NT2/D1 (cell line): ENCODE data around the gene PHRF1.

Experiments
- DNase-seq: peaks from one replicate; pipeline ENCODE4 v3.0.0-alpha.2; 2011; ENCODE audit warnings: low read depth, low spot score
- H3K27me3 ChIP-seq: 2 replicates; pipeline ENCODE4 v1.6.0; 2011; ENCODE audit warnings: mild to moderate bottlenecking; ENCODE audit not compliant: insufficient read length, insufficient read depth
- H3K36me3 ChIP-seq: 2 replicates; pipeline ENCODE4 v1.6.1; 2011; ENCODE audit warnings: mild to moderate bottlenecking, low read length, mixed read lengths; ENCODE audit not compliant: insufficient read depth, insufficient read length
- H3K4me1 ChIP-seq: 2 replicates; pipeline ENCODE4 v1.5.1; 2011; ENCODE audit not compliant: insufficient read depth, insufficient read length
- H3K4me3 ChIP-seq: 2 replicates; pipeline ENCODE4 v1.5.1; 2011; ENCODE audit warnings: low read depth; ENCODE audit not compliant: insufficient read length
- H3K9ac ChIP-seq: 2 replicates; pipeline ENCODE4 v1.6.0; 2011; ENCODE audit warnings: low read depth; ENCODE audit not compliant: insufficient read length
- H3K9me3 ChIP-seq: 2 replicates; pipeline ENCODE4 v1.5.1; 2011; ENCODE audit warnings: mild to moderate bottlenecking, low read length; ENCODE audit not compliant: insufficient read depth
- SUZ12 ChIP-seq: IDR thresholded peaks from 2 replicates; pipeline ENCODE4 v1.6.1; 2011; ENCODE audit not compliant: insufficient read length, insufficient read depth; ENCODE audit errors: extremely low read depth
- YY1 ChIP-seq: IDR thresholded peaks from 2 replicates; pipeline ENCODE4 v1.6.1; 2011; ENCODE audit not compliant: insufficient read length, insufficient read depth
- ZNF274 ChIP-seq: IDR thresholded peaks from 2 replicates; pipeline ENCODE4 v1.6.1; 2011; ENCODE audit warnings: mild to moderate bottlenecking, low read depth, low read length

The PHRF1 gene

DNA sequence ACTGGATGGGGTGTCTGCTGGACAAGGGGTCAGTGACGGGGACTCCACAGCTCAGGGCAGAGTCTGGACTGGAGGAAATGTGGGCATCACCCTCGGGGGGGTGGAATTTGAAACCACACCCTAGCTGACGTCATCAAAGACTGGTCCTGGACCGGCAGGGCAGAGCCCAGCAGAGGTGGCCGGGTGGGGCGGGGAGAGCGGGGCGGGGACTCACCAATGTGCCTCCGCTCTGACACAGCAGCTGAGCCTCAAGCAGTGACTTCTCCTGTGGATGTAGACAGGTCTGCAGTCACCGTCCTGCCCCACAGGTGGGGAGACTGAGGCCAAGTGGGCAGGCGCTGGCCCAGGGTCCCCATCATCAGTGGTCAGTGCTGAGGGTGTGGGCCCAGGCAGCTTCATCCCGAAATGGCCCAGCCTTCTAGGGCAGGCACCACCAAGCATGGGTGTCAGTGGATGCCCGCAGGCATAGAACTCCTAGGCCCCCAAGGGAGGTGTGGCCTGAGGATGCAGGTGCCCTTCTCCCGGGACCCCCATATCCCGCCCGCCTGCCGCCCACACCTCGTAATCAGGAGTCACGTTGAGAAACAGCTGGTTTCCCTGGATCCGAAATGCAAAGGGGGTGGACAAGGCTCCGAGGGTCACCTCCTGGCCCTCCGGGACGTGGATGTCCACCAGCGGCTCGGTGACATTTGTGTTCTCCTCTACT, 47.9 kb downstream of the PHRF1 start:
- DNase-seq, result no peak
- Histone ChIP-seq H3K27me3 (no peaks in the 10 kb centered on the region), H3K4me1 (peaks cover 16% of the 10 kb centered on the region), H3K4me3 (no peak overlapping the region), H3K36me3 (peaks cover 52% of the 10 kb centered on the region), H3K9me3 (no peaks in the 10 kb centered on the region), H3K9ac (peak overlapping the region; percentile 4)
- no peak for TF ChIP-seq YY1
- TF ChIP-seq SUZ12, result no peak
- no peak for TF ChIP-seq ZNF274

DNA sequence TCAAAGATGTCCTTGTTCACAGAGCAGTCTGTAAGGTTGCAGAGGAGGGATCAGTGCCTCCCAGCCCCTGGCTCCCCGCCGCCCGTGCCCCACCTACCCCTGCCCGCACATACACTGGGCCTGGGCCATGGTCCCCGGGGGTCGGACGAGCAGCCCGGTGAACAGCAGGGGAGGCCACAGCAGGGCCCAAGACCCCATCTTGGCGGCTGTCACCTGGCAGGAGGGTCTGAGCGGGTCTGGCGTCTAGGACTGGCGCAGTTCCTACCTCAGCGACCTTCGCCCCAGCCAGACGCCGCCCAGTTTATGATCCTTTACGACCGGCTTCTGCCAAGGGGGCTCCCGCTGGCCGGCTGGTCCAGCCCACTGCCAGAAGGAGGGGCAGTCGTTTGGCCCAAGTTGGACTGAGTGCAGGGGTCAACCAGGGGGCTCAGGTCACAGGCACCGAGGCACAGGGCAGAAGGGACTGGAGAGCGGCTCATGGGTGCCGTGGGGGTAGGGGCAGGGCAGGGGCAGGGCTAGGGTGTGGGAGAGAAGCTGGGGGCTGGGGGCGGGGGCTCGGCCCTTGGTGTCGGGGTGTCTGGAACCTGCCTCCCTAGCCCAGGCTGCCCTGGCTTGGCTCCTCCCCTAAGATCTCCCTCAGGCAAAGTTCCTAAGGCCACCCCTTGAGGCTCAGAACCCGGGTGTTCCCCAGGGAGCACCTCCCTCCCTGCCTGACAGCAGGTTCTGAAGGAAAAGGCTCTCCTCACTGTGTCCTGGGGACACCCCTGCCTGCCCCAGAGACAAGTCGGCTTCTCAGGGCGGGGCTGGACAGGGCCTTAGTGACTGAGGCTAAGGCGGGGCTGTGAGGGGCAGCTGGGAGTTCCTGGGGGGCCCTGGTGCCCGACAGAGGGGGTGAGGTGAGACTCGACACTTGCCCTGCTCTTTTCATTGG, 48.7 kb downstream of the PHRF1 start, which contains the start of gene CDHR5:
TSS of gene CDHR5 (minus strand) at position 251 of the 931 bp plus-strand sequence. CDS start at position 198, 53 bp downstream.
- Histone ChIP-seq H3K4me1 (peaks cover 14% of the 10 kb centered on the region), H3K9ac (peak within 1 kb of the TSS; percentile 4), H3K27me3 (no peaks in the 10 kb centered on the region), H3K36me3 (peaks cover 49% of the 10 kb centered on the region), H3K4me3 (no peak within 1 kb of the TSS), H3K9me3 (no peaks in the 10 kb centered on the region)
- TF ChIP-seq YY1, result no peak
- no peak for DNase-seq

DNA sequence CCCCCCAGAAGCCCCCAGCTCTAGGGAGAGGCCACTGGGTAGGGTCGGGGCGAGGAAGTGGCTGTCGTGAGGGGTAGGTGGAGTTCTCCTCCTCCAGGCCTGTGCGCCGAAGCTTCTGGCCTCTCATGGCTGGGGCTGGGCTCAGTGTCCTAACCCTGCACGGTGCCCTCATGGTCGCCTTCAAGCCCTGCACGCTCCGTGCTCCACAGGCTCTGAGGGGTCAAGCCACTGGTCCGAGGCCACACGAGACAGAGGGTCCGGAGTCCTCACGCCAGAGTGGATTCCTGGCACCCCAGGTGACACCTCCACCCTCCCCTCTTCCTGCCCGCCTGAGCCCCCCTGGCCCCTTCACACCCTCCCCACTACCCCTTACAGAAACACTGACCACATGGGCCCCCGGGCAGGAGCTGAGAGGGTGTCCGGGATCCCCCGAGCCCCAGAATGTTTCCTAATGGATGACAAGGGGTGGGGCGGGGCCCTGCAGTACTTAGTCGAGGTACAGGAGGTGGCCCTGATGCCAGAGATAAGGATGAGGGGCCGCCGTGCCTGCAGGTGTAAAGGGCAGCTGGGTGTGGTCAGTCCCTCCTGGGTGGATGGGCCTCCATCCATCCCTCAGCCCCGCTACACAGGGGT, 49.5 kb downstream of the PHRF1 start:
- H3K9ac ChIP-seq, result no peak overlapping the region
- peaks cover 14% of the 10 kb centered on the region for H3K4me1 ChIP-seq
- DNase-seq, result no peak
- H3K9me3 ChIP-seq, result no peaks in the 10 kb centered on the region
- H3K27me3 ChIP-seq, result no peaks in the 10 kb centered on the region
- no peak for TF ChIP-seq SUZ12
- no peak for TF ChIP-seq ZNF274
- TF ChIP-seq YY1, result no peak
- no peak overlapping the region for H3K4me3 ChIP-seq
- H3K36me3 ChIP-seq, result peaks cover 46% of the 10 kb centered on the region

DNA sequence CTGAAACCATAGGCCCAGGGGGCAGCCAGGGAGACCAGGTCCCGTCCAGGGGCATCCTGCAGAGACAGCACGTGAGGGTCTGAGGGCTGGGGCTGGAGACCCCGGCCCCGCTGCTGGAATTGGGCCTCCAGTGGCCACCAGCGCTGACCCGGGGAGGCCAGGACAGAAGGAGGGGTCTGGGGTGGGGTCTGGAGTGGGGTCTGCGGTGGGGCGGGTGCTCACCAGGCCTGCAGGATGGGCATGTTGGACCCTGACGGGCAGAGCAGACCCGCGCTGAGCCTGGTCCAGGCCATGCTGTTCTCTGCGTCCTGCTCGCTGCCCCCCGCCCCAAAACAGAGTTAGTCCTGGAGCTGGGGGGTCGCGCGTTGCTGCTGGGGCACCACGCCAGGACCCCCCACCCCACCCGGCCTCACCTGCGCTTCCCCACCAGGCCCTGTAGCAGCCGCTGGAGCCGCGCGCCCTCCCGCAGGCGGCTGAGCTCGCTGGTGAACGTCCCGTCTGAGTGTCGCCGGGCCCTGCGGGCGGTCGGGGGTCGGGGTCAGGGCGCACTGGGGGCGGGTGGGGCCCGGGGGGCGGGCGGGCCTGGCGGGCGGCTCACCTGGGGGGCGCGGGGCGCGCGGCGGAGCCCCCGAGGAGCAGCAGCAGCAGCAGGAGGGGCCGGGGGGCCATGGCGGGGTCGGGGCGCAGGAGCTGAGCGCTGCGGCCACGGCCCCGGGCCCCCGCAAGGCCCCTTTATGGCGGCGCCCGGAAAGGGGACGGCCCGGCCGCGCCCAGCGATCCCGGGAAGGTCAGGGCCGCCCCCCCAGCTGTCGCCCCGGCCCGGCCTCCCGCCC, 50.4 kb downstream of the PHRF1 start, which contains the start of gene SCT:
TSS of gene SCT (minus strand) at position 707 of the 833 bp plus-strand sequence. CDS start at position 669, 38 bp downstream.
- Histone ChIP-seq H3K4me1 (peaks cover 12% of the 10 kb centered on the region), H3K36me3 (peaks cover 40% of the 10 kb centered on the region), H3K27me3 (no peaks in the 10 kb centered on the region), H3K4me3 (no peak within 1 kb of the TSS), H3K9ac (no peak within 1 kb of the TSS), H3K9me3 (no peaks in the 10 kb centered on the region)
- no peak for DNase-seq
- TF ChIP-seq SUZ12, result no peak
- TF ChIP-seq ZNF274, result no peak
- no peak for TF ChIP-seq YY1

DNA sequence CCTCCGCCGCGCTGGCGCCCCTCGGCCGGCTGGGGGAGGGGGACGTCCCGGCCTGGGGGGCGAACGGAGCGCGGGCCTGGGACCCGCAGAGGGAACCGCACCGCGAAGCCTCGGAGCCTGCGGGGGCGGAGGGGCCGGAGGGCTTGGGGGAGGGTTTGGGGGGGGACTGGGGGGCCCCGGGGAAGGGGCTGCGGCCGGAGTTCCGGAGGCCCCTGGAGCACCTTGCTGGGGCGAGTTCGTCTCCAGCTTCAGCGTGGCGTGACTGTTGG, 51.0 kb downstream of the PHRF1 start:
- peaks cover 36% of the 10 kb centered on the region for H3K36me3 ChIP-seq
- peaks cover 12% of the 10 kb centered on the region for H3K4me1 ChIP-seq
- TF ChIP-seq SUZ12 (no peak), ZNF274 (no peak), YY1 (no peak)

DNA sequence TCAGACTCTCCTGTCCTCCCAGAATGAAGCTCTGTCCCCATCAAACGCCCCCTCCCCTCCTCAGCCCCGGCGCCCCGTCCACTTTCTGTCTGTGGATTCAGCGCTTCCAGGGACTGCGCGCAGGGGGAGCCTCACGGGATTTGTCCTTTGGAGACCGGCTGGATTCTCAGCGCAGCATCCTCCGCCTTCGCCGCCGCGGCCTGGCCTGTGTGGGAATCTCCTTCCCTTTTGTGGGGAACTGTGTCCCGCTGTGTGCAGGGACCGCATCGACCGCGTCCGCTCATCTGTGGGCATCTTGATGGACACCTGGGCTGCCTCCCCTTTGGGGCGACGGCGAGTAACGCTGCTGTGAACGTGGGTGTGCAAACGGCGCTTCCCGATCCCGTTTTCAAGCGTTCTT, 51.8 kb downstream of the PHRF1 start:
- no peak for TF ChIP-seq SUZ12
- no peak for TF ChIP-seq ZNF274
- no peak for TF ChIP-seq YY1
- no peaks in the 10 kb centered on the region for H3K27me3 ChIP-seq
- peaks cover 12% of the 10 kb centered on the region for H3K4me1 ChIP-seq
- H3K4me3 ChIP-seq, result no peak overlapping the region
- DNase-seq, result no peak
- no peak overlapping the region for H3K9ac ChIP-seq
- peaks cover 40% of the 10 kb centered on the region for H3K36me3 ChIP-seq
- H3K9me3 ChIP-seq, result no peaks in the 10 kb centered on the region

More for the DNA sequence above, 51.0 kb downstream of the PHRF1 start:
- Histone ChIP-seq H3K4me3 (no peak overlapping the region), H3K27me3 (no peaks in the 10 kb centered on the region), H3K9me3 (no peaks in the 10 kb centered on the region), H3K9ac (no peak overlapping the region)
- DNase-seq, result no peak

DNA sequence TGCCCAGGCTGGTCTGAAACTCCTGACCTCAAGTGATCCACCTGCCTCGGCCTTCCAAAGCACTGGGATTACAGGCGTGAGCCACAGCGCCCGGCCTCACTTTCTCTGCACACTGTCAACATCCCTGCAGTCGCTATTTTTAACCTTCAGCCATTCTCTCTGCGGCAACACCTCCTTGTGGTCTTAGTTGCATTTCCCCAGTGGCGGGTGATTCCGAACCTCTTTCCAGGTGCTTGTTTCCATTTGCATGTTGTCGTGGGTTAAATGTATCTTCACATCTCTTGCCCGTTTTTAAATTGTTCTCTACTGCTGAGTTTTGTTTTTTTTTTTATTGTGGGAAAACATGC, 52.9 kb downstream of the PHRF1 start:
- Histone ChIP-seq H3K9me3 (no peaks in the 10 kb centered on the region), H3K27me3 (no peaks in the 10 kb centered on the region), H3K4me1 (peaks cover 8% of the 10 kb centered on the region), H3K4me3 (no peak overlapping the region), H3K9ac (no peak overlapping the region), H3K36me3 (peaks cover 32% of the 10 kb centered on the region)
- no peak for DNase-seq
- TF ChIP-seq SUZ12 (no peak), YY1 (no peak), ZNF274 (no peak)
